ENCODE data around the gene C4BPB.

The C4BPB gene

DNA sequence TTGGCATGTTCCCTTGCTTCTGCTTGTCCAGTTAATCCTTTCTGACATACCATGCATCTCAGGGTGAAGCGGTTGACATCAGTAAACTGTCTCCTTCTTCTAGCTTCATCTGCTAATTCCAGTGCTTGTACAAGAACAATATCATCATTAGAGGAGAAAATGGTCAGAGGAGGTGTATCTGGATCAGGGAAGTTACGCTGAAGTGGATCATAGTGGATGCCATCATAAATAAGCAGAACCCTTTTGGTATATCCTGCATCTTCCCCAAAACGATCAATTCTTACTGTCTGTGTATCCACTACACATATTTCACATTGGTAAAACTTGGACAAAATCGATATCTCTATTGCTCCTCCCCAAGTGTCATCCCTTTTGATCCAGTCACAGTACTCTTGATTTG, 39.6 kb upstream of the C4BPB start:
- H3K4me3 ChIP-seq (ENCODE audit: low read depth, low read length) = no peak overlapping the region; the same call in 1 of the 2 replicates
- TF ChIP-seq, protein P1, sequence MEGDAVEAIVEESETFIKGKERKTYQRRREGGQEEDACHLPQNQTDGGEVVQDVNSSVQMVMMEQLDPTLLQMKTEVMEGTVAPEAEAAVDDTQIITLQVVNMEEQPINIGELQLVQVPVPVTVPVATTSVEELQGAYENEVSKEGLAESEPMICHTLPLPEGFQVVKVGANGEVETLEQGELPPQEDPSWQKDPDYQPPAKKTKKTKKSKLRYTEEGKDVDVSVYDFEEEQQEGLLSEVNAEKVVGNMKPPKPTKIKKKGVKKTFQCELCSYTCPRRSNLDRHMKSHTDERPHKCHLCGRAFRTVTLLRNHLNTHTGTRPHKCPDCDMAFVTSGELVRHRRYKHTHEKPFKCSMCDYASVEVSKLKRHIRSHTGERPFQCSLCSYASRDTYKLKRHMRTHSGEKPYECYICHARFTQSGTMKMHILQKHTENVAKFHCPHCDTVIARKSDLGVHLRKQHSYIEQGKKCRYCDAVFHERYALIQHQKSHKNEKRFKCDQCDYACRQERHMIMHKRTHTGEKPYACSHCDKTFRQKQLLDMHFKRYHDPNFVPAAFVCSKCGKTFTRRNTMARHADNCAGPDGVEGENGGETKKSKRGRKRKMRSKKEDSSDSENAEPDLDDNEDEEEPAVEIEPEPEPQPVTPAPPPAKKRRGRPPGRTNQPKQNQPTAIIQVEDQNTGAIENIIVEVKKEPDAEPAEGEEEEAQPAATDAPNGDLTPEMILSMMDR (IDR thresholded peaks at IDR 0.05; ENCODE audit: low read depth, low read length, missing control alignments) = no peak
- no peak for DNase-seq (ENCODE audit: low read depth)

DNA sequence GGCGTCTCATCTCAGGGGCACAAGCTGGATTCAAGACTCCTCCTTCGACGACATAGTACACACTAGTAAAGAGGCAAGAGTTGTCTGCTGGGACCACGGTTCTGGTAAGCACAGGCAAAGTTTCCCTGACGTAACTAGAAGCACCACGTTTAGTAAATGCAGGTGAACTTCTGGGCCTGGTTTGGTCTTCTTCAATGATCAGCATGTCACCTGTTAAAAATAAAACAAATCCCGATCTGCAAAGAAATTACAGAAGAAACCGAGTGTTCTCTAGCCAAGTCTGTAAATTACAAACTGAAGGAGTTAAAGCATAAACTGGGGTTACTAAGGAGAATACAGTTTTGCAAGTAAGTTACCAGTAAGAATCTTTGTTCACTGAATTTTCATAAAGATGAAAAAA, 39.1 kb upstream of the C4BPB start:
- peak overlapping the region; percentile 93; the same call in 1 of the 2 replicates for H3K4me3 ChIP-seq (ENCODE audit: low read depth, low read length)
- no peak for DNase-seq (ENCODE audit: low read depth)
- TF ChIP-seq, protein P1 (IDR thresholded peaks at IDR 0.05; ENCODE audit: low read depth, low read length, missing control alignments) = no peak

- TF ChIP-seq, protein P1 (IDR thresholded peaks at IDR 0.05; ENCODE audit: low read depth, low read length, missing control alignments) = peak; percentile 73
- DNase-seq (ENCODE audit: low read depth) = peak; percentile 40
- peak overlapping the region; percentile 93 for H3K4me3 ChIP-seq (ENCODE audit: low read depth, low read length)
These were observed 38.7 kb upstream of the C4BPB start for GRCh38 chr1:207049974-207050391.

GRCh38 chr1:207050480-207051190, 38.0 kb upstream of the C4BPB start:
- peak overlapping the region; percentile 93 for H3K4me3 ChIP-seq (ENCODE audit: low read depth, low read length)
- TF ChIP-seq, protein P1 (IDR thresholded peaks at IDR 0.05; ENCODE audit: low read depth, low read length, missing control alignments) = no peak
- peak; percentile 83 for DNase-seq (ENCODE audit: low read depth)

GRCh38 chr1:207051191-207051943, 37.3 kb upstream of the C4BPB start, which contains the start of gene YOD1:
TSS of gene YOD1 (minus strand) at chr1:207051208. CDS start at chr1:207051030, 178 bp downstream.
- TF ChIP-seq, protein P1 (IDR thresholded peaks at IDR 0.05; ENCODE audit: low read depth, low read length, missing control alignments) = no peak
- peak within 1 kb of the TSS; percentile 93 for H3K4me3 ChIP-seq (ENCODE audit: low read depth, low read length)
- DNase-seq (ENCODE audit: low read depth) = no peak

- TF ChIP-seq, protein P1 (IDR thresholded peaks at IDR 0.05; ENCODE audit: low read depth, low read length, missing control alignments) = peak; percentile 18
- H3K4me3 ChIP-seq (ENCODE audit: low read depth, low read length) = peak within 1 kb of the TSS; percentile 69
- peak; percentile 77 for DNase-seq (ENCODE audit: low read depth)
These were observed 35.5 kb upstream of the C4BPB start, which contains the start of gene PFKFB2 for GRCh38 chr1:207052911-207053769. TSS of gene PFKFB2 (plus strand) at chr1:207053275. CDS start at chr1:207054718, 1,443 bp downstream.
